ENCODE results near the gene TYW5.

The TYW5 gene

GRCh38 chr2:199984755-199985154 lies 29.5 kb upstream of the TYW5 start:
- Histone ChIP-seq H4K20me1 (ENCODE audit: low read depth, low read length) (no peaks in the 10 kb centered on the region), H3K27ac (ENCODE audit: low read depth, low read length) (no peak overlapping the region), H3K79me2 (ENCODE audit: insufficient read depth, low read length) (no peaks in the 10 kb centered on the region), H3K36me3 (ENCODE audit: low read length) (no peaks in the 10 kb centered on the region), H3K9me2 (replicated peaks; ENCODE audit: insufficient read depth, low read length) (no peaks in the 10 kb centered on the region), H3F3A (ENCODE audit: insufficient read depth) (no peaks in the 10 kb centered on the region), H3K4me3 (ENCODE audit: insufficient read depth, low read length, poor library complexity, severe bottlenecking) (no peak overlapping the region), H3K27me3 (ENCODE audit: low read length) (no peaks in the 10 kb centered on the region), H3K4me2 (ENCODE audit: low read depth, low read length, poor library complexity, severe bottlenecking) (no peak overlapping the region), H3K9me3 (ENCODE audit: insufficient read depth, low read length) (no peaks in the 10 kb centered on the region), H3K9ac (ENCODE audit: low read length) (no peak overlapping the region), H2AFZ (ENCODE audit: low read depth, low read length, severe bottlenecking) (no peak overlapping the region)
- TF ChIP-seq EZH2phosphoT487 (conservative IDR thresholded peaks at IDR 0.05; ENCODE audit: low read length) = no peak
- no peak for TF ChIP-seq CTCF (IDR thresholded peaks at IDR 0.05; ENCODE audit: insufficient read depth, low read length, poor library complexity, severe bottlenecking)

- Histone ChIP-seq H3K4me3 (ENCODE audit: insufficient read depth, low read length, poor library complexity, severe bottlenecking) (no peak overlapping the region), H3K9ac (ENCODE audit: low read length) (no peak overlapping the region), H3F3A (ENCODE audit: insufficient read depth) (no peaks in the 10 kb centered on the region), H3K27me3 (ENCODE audit: low read length) (no peaks in the 10 kb centered on the region), H3K9me3 (ENCODE audit: insufficient read depth, low read length) (no peaks in the 10 kb centered on the region), H3K36me3 (ENCODE audit: low read length) (no peaks in the 10 kb centered on the region), H3K4me2 (ENCODE audit: low read depth, low read length, poor library complexity, severe bottlenecking) (no peak overlapping the region), H3K79me2 (ENCODE audit: insufficient read depth, low read length) (no peaks in the 10 kb centered on the region), H3K27ac (ENCODE audit: low read depth, low read length) (no peak overlapping the region), H4K20me1 (ENCODE audit: low read depth, low read length) (no peaks in the 10 kb centered on the region), H3K9me2 (replicated peaks; ENCODE audit: insufficient read depth, low read length) (no peaks in the 10 kb centered on the region), H2AFZ (ENCODE audit: low read depth, low read length, severe bottlenecking) (no peak overlapping the region)
- TF ChIP-seq CTCF (IDR thresholded peaks at IDR 0.05; ENCODE audit: insufficient read depth, low read length, poor library complexity, severe bottlenecking) = no peak
- no peak for TF ChIP-seq EZH2phosphoT487 (conservative IDR thresholded peaks at IDR 0.05; ENCODE audit: low read length)
Observed at GRCh38 chr2:199984159-199984558, 28.9 kb upstream of the TYW5 start.

- Histone ChIP-seq H4K20me1 (ENCODE audit: low read depth, low read length) (no peaks in the 10 kb centered on the region), H3K4me2 (ENCODE audit: low read depth, low read length, poor library complexity, severe bottlenecking) (no peak overlapping the region), H3K27me3 (ENCODE audit: low read length) (no peaks in the 10 kb centered on the region), H3K9ac (ENCODE audit: low read length) (no peak overlapping the region), H2AFZ (ENCODE audit: low read depth, low read length, severe bottlenecking) (no peak overlapping the region), H3F3A (ENCODE audit: insufficient read depth) (no peaks in the 10 kb centered on the region), H3K9me2 (replicated peaks; ENCODE audit: insufficient read depth, low read length) (no peaks in the 10 kb centered on the region), H3K27ac (ENCODE audit: low read depth, low read length) (no peak overlapping the region), H3K79me2 (ENCODE audit: insufficient read depth, low read length) (no peaks in the 10 kb centered on the region), H3K4me3 (ENCODE audit: insufficient read depth, low read length, poor library complexity, severe bottlenecking) (no peak overlapping the region), H3K36me3 (ENCODE audit: low read length) (no peaks in the 10 kb centered on the region), H3K9me3 (ENCODE audit: insufficient read depth, low read length) (no peaks in the 10 kb centered on the region)
- TF ChIP-seq EZH2phosphoT487 (conservative IDR thresholded peaks at IDR 0.05; ENCODE audit: low read length) (no peak), CTCF (IDR thresholded peaks at IDR 0.05; ENCODE audit: insufficient read depth, low read length, poor library complexity, severe bottlenecking) (no peak)
Observed at GRCh38 chr2:199983534-199983933, 28.2 kb upstream of the TYW5 start.

Measured in SU-DHL-6 (cell line).